ENCODE measurements around the gene CTNS.

GRCh38 chr17:3592216-3592860, 44.2 kb upstream of the CTNS start:
- TF ChIP-seq, protein P1, sequence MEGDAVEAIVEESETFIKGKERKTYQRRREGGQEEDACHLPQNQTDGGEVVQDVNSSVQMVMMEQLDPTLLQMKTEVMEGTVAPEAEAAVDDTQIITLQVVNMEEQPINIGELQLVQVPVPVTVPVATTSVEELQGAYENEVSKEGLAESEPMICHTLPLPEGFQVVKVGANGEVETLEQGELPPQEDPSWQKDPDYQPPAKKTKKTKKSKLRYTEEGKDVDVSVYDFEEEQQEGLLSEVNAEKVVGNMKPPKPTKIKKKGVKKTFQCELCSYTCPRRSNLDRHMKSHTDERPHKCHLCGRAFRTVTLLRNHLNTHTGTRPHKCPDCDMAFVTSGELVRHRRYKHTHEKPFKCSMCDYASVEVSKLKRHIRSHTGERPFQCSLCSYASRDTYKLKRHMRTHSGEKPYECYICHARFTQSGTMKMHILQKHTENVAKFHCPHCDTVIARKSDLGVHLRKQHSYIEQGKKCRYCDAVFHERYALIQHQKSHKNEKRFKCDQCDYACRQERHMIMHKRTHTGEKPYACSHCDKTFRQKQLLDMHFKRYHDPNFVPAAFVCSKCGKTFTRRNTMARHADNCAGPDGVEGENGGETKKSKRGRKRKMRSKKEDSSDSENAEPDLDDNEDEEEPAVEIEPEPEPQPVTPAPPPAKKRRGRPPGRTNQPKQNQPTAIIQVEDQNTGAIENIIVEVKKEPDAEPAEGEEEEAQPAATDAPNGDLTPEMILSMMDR (IDR thresholded peaks at IDR 0.05) = no peak
- TF ChIP-seq POLR2AphosphoS5 (IDR thresholded peaks at IDR 0.05; ENCODE audit: insufficient read depth in 1 of 2, low read depth in 1 of 2) = no peak
- no peak for TF ChIP-seq POLR2A (IDR thresholded peaks at IDR 0.05)

Measured in vagina (tissue), 2 donors.